Islet precursor cell (in vitro differentiated cells): Measurements from ENCODE around the gene TNF.

Source experiments
- DNase-seq: peaks from one replicate; pipeline ENCODE4 v3.0.0-alpha.2; 2018

The TNF gene

DNA sequence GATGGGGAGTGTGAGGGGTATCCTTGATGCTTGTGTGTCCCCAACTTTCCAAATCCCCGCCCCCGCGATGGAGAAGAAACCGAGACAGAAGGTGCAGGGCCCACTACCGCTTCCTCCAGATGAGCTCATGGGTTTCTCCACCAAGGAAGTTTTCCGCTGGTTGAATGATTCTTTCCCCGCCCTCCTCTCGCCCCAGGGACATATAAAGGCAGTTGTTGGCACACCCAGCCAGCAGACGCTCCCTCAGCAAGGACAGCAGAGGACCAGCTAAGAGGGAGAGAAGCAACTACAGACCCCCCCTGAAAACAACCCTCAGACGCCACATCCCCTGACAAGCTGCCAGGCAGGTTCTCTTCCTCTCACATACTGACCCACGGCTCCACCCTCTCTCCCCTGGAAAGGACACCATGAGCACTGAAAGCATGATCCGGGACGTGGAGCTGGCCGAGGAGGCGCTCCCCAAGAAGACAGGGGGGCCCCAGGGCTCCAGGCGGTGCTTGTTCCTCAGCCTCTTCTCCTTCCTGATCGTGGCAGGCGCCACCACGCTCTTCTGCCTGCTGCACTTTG is at the start of gene TNF:
Gene TNF (plus strand): TSS at position 231 of the 567 bp plus-strand sequence. CDS start 177 bp downstream, at position 408.
- no peak for DNase-seq

DNA sequence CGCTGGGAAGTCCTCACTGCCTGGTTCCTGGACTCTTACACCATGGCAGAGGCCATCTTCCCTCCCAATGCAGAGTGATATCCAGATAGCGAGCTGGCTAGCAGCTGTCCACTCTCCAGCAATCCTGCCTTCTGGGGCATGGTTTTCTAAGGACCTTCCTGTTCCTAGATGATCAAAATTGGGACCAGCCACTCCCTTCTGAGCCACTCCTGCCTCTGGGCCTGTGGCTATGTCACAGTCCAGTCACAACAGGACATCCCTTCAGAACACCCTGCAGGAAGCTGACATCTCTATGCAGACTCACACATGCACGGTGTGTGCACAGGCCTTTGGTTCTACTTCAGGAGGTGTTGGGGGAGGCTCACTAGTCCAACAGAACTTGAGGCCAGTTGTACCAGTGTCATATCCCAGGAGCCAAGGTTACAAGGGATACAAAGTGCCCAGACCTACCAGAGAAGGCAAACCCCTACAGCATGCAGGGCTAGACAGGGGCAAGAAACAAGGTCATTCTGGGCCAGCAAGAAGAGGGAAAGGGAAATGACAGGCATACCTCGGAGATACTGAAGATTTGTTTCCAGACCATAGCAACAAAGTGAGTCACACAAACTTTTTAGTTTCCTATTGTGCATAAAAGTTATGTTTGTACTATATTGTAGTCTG is 49.3 kb upstream of the TNF start:
- DNase-seq: no peak

DNA sequence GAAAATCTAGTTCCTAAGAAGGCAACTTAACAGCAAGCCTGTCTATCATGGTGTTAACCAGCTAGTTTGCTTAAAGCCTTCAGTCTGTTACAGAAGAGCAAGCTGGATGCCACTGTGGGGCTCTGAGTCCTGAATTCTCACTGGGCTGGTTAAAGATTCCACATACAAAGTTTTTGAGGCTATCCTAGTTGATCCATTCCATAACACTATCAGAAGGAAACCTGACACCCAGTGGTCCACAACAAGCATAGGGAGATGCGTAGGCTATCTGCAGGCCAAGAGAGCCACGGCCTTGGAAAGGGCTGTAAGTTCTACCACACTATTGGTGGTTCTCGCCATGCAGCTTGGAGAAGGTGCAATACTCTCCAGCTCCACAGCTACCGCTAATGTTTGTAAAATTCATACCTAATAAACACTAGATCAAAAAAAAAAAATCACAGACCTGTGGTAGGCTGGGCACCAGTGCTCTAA is 47.0 kb upstream of the TNF start:
- DNase-seq: no peak

DNA sequence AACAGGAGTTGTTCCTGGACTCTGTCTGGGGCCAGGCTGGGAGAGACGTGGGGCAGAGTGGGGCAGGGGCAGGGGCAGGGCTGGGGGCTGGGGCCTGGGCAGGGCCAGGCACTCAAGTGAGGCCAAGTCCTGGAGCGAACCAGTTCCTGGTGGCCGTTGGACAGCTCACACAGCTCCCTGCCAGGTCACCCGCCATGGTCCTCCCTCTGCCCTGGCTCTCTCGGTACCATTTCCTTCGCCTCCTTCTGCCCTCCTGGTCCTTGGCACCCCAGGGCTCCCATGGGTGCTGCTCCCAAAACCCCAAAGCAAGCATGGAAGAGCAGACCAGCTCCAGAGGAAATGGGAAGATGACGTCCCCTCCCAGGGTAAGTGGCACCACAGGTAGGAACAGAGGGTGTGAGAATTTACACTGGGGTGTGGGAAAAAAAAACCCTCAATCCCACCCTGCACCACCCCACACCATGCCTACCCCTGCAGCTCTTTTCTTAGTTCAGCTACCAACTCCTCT is 46.5 kb upstream of the TNF start, which contains the start of gene MCCD1:
Gene MCCD1 (plus strand): TSS at position 142 of the 508 bp plus-strand sequence. CDS start 53 bp downstream, at position 195.
- no peak for DNase-seq

DNA sequence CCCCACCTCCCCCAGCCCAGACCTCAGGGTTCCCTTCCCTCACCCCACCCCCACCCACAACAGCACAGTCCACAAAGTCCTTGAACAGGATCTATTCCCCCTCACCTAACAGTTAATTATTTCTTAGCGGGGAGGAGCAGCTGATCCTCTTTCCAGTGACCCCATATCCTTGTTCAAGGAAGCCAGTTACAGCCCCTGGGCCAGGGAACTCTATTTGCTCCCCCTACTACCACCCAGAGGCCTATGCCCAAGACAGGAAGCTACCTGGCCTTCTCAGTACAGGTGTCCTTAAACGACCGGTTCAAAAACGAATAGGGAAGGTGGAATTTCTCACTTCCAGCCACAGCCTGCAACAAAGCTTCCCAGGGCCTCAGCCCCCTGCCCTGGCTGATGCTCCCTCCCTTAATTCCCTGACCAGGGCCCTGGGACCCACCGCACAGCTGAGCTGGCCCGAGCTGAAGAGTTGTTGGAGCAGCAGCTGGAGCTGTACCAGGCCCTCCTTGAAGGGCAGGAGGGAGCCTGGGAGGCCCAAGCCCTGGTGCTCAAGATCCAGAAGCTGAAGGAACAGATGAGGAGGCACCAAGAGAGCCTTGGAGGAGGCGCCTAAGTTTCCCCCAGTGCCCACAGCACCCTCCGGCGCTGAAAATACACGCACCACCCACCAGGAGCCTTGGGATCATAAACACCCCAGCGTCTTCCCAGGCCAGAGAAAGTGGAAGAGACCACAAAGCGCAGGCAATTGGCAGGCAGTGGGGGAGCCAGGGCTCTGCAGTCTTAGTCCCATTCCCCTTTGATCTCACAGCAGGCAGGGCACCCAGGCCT is 45.8 kb upstream of the TNF start:
- no peak for DNase-seq

DNA sequence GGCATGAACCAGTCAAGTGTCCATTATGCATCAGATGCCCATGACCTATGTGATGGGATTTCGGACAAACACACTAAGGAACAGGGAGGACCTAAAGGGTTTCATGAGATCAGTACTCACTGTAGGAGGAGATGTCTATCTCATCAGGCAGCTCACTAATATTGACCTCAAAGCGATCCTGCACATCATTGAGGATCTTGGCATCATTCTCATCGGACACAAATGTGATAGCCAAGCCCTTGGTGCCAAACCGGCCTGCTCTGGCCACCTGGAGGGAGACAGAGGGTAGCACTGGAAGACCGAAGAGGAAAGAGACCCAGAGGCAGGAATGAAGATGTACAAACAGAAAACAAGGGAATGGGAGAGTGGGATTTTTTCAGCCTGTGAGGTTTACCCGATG is 44.7 kb upstream of the TNF start:
- no peak for DNase-seq

DNA sequence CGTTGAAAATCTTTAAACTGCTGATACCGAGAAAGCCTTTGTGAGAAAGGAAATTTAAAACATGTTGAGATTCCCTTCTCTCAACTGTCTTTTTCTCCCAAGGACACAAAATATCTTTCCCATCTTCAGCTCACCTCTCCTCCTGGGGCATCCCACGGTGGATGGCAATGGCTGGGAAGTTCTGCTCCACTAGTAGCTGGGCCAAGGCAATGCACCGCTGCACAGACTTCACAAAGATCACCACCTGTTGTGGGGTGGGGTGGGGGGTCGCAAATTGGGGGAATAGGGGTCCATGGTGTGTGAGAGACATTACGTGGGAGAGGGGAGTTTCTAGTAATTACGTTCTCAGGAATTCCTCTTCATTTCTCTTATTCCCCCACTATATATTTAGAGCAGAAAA is 44.2 kb upstream of the TNF start:
- DNase-seq: no peak

DNA sequence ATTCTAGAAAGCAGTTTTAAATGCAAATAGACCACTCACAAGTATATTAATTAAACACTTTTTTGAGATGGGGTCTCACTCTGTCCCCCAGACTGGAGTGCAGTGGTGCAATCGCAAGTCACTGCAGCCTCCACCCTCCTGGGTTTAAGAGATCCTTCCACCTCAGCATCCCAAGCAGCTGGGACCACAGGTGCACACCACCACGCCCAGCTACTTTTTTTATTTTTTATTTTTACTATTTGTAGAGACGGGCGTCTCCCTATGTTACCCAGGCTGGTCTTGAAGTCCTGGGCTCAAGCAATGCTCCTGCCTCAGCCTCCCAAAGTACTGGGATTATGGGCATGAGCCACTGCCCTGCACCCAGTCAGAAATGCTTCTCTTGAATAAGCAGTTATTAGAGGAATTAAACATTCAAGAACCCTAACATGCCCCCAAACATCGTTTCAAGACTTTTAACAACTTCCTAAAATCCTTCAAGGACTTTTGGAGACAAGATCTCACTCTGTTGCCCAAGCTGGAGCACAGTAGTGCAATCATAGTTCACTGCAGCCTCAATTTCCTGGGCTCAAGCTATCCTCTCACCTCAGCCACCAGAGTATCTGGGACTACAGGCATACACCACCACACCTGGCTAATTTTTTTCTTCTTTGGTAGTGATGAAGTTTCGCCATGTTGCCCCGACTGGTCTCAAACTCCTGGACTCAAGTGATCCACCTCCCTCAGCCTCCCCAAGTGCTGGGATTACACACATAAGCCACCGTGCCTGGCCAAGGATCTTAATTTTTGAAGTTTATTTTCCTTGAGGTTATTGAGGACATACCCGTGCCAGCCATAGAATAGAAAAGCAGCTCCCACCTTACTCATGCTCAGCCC is 43.4 kb upstream of the TNF start:
- no peak for DNase-seq

DNA sequence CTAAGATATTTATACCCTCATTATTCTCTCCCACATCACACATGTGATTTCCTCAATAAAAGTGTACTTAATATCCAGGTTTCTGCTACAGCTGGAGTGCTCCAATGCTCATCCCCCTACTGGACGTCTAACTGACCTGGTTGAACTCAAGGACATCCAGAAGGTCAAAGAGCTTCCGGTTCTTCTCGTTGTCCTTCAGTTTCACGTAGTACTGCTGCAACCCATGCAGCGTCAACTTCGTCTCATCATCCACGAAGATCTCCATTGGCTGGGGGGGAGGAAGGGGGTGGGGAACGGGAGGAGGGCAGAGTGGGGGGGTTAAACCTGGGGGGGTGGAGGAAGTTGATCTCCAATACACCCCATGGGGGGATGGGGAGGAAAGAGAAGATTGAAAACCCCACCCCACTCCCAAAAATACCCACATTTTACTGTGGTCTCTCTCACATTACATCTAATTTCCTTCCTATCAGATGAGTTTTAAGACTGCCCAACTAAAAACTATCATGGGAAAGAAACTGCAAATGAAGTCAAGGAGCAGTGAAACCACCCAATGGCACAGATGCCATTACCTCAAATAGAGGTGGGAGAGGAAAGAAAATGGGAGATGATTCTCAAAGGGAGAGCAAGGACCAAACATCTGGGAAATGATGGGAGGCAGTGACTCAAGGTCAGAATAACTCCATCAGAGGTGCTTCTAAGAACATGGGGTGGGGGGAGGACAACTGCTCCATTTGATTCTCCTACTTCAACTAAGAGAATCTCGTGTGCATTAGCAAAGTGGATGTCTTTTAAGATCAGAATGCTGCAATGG is 42.5 kb upstream of the TNF start:
- no peak for DNase-seq

DNA sequence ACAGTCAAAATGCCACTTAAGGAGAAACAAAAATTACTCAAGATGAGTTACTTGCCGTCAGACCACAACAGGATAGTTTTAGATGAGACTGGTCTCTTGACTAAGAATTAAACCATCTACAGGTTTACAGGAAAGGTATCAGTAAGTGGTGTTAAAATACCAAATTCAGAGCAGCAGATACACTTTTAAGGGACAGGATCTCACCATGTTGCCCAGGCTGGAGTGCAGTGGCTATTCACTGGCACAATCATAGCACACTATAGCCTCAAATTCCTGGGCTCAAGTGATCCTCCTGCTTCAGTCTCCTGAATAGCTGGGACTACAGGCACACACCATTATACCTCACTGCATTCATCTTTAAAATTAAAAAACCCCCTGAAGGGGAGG is 41.9 kb upstream of the TNF start:
- DNase-seq: no peak

DNA sequence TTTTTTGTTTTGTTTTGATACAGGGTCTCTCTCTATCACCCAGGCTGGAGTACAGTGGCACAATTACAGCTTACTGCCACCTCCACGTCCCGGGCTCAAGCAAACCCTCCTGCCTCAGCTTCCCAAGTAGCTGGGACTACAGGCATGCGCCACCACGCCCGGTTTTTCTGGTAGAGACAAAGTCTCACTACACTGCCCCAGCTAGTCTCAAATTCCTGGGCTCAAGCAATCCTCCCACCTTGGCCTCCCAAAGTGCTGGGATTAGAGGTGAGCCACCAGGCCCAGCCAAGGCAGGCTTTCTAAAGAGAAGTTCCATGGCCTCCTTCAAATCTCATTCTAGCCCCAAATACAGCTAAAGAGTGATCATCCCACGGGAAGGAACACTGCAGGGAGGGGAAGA is 41.4 kb upstream of the TNF start:
- DNase-seq: no peak

DNA sequence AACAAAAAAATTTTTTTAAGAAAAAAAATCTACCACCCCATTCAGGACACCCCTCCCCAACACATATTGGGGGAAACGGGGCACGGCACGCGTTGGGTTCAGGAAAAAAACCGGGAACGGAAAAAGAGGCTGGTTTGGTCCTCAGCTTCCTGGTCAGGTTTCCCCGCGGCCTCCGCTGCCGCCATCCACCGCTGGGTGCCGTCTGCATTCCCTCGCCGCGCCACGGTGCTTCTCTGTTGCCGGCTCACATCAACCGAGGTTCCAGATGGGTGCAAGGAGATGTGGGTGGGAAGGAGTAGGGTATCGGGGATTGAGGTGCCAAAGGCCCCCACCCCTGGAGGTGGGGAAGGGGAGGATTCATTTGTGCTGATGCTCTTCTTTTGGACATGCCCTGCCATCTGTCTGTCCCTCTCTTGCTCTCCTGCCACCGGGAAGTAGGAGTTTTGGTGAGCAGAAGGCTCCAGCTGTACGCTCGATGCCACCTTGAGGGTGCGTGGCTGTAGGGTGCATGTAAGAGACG is 40.8 kb upstream of the TNF start:
- DNase-seq: no peak

DNA sequence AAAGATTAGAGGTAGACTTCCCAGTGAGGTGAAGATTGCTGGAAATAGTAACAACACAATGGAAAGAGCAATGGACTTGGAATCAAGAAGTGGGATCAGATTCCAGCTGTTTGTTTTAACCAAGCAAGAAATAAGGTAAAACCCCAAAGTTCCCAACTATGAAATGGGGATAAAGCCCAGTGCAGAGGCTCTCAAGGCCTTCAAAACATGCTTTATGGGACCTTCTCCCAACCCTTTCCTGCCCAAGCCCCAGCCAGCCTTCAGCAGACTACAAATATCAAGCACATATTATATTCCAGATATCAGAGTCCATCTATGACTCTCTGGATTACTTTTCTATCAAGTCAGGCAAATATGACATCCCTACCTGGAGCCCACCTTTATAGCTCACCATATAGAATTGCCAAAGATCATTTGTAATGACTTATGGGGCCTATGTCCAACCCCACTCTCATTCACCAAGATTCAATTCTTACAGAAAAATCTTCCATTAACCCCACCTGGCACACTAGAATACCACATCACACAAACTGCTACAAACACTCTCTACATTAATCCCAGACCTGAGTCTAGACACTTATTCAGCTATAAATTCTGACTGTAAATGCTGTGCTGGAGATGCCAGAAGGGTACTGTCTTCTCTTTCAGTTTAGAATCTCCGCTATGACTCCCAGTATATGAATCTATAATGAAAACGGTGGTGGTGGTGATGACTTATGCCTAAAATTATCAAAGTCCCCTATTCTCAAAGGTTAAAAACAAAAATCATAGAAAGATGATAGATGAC is 39.6 kb upstream of the TNF start:
- DNase-seq: no peak

DNA sequence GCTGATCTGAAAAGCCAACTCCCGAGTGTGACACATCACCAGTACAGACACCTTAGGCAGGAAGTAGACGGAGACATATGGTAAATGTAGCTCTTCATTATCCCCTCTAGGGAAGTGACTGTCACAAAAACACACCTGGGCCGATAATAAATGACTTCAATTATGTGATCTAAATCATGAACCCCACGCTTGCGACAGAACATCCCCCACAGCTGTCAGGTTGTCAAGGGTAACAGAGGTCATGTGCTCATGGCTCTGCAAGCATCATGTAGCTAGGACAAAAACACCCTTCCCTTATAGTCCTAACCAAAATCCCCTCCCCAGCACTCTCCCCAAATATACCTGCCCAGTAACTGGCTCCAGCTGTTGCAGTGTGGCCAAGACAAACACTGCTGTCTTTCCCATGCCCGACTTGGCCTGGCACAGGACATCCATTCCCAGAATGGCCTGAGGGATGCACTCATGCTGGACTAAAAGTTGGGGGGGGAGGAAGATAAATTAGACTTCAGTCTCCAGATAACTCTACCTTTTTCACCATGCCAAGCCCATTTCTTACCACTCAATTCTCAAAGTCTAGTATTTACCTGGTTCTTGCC is 36.5 kb upstream of the TNF start:
- DNase-seq: no peak

DNA sequence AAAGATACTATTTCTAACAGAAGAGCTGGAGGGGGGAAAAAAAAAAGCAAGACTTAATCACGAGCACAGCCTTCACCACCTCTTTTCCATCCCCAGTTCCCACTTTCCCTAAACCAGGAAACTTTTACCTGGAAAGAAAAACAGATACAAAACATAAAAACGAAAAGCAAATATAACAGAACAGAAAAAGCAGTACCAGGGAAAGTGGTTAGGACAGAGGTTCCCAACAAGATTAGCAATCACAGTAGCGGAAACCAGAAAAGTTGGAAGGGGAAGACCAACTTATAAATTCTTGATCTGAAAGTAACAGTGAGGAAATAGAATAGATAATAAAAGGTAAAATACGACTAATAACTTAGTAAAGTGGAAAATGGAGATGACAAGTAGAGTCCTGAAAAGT is 34.7 kb upstream of the TNF start:
- no peak for DNase-seq

DNA sequence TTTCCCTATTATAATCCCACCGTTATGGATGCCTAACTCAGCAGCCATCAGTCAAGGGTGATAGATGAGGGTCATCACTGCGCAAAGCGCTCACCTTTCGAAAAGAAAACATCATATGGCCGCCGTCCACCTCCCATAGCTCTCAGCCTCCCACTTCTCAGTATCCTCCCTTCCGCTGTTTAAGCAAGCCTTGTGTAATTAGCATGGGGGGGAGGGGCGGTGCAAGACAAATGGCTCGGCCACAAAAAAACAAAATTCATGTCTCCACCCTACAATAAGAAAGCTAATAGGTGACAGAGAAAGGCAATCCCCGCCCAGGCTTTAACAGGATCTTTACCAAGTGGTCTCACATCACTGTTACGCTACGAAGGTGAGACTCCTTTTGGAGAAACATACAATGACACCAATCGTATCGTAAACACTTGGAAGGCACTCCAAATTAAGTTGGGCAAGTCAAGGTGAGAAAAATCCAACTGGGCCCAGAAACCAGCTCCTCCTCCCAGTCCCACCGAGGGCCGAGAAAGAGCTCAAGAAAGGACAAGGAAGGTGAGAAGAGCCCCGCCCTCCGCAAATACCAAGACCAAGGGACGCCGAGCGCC is 34.2 kb upstream of the TNF start:
- no peak for DNase-seq

DNA sequence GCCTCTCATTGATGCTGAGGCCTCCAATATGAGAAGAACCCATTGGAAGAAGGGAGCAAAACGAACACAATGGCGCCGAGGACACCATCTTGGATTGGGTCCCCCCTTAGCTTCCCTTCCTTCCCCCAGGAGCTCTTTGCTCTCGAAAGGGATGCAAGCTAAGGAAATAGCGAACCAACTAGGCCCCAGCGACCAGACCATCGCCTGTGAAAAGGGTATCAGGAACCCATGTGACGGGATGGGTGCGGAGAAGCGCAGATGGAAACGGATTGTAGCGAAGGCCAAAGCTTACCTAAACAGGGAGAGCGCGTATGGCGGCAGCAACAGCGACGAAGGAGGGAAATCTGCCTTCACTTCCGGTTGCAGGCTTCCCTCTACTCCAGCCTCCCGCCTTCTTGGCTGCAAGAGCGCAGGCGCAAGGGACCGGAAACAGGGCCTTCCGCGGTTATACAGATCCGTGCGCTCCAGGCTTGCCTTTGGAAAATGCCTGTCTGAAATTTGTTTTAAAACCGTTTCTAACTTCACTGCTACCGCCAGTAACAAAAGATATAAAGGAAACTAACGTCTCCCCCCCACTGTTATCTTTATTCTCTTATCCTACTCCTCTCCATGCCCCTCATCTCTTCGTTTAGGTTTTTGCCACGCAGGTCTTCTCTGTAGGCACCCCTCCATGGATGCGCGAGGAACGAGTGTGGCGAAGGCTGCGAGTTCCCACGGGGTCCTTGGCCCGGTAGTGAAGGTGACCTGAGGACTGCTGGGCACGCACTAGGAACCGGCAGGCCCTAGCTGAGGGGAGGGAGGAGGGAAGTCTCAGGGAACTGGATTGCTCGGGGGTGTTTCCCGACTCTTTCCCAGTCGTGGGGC is 33.5 kb upstream of the TNF start, which contains the start of gene DDX39B:
Gene DDX39B (minus strand): TSS at position 346 of the 864 bp plus-strand sequence. CDS start 1,471 bp downstream, outside the sequence.
- DNase-seq: peak; percentile 97

DNA sequence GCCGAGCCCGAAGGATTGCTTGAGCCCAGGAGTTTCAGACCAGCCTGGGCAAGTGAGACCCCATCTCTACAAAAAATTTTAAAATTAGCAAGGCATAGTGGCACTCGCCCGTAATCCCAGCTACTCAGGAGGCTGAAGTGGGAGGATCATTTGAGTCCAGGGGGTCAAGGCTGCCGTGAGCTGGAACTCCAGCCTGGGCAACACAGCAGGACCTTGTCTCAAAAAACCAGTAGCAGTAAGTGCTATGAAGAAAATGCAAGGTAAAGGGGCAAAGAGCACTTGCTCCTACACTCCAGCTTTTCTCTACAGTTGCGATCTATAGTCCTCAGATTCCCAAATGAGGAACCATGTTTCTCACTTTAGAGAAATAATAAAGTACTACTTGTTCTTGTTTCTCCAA is 31.7 kb upstream of the TNF start:
- no peak for DNase-seq

DNA sequence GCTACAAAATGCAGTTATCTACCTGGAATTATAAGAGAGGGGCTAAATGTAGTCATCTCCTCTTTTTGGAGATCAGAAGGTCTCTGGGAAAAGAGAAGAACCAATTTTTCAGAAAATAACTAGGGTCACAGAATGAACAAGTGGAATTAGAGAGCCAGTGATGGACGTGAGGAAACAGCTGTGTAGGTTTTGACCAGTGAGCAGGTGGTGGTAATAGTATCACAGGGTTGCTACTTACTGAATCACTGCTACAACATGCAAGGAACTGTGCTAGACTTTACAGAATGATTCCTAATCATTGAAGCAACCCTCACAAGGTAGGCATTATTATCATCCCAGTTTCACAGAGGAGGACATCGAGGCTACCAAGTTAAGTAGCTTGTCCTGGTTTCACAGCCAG is 30.7 kb upstream of the TNF start:
- DNase-seq: no peak
